WTC11 (cell line): ENCODE results near the gene TRPM2. TPM values are rescaled to one million over a fixed set of nuclear protein-coding genes. Genes with fewer than 3 reads are reported as not detected.

Experiments used
- ATAC-seq: fragments of 200-7000 bp; cut with Tn5 transposase; 2 replicates; pipeline ENCODE4 v1.10.0; 2021; ENCODE audit warnings: mild to moderate bottlenecking, moderate library complexity
- CTCF ChIA-PET: fragments of 300-600 bp; sonication (Branson Sonifier 250); formaldehyde crosslinking; loops from one replicate; lab custom pipeline; 2021; ENCODE audit warnings: antibody characterized with exemption; lab: Charles Lee
- POLR2A ChIA-PET: fragments of 350-600 bp; sonication (Branson Sonifier 250); formaldehyde crosslinking; loops from one replicate; lab custom pipeline; 2021; ENCODE audit warnings: antibody characterized with exemption; lab: Charles Lee
- DNase-seq: peaks from one replicate; pipeline ENCODE4 v3.0.0; 2021; ENCODE audit warnings: low spot score
- H3K27ac Mint-ChIP-seq: 2 replicates; pipeline ENCODE4 v1.8.0; 2021; ENCODE audit warnings: mixed read lengths
- H3K27me3 Mint-ChIP-seq: 2 replicates; pipeline ENCODE4 v1.8.0; 2021; ENCODE audit warnings: low read depth, mild to moderate bottlenecking, moderate library complexity, mixed read lengths
- H3K36me3 Mint-ChIP-seq: 2 replicates; pipeline ENCODE4 v1.8.0; 2021; ENCODE audit warnings: mixed read lengths
- H3K4me1 Mint-ChIP-seq: 2 replicates; pipeline ENCODE4 v1.8.0; 2022; ENCODE audit warnings: mixed read lengths
- H3K4me3 Mint-ChIP-seq: 2 replicates; pipeline ENCODE4 v1.8.0; 2021; ENCODE audit warnings: mild to moderate bottlenecking, moderate library complexity, mixed read lengths
- H3K9me3 Mint-ChIP-seq: 2 replicates; pipeline ENCODE4 v1.8.0; 2021; ENCODE audit warnings: mixed read lengths
- CBFB ChIP-seq: sonication (generic); formaldehyde crosslinking; IDR thresholded peaks from 2 replicates; pipeline ENCODE4 v1.8.1; 2022; ENCODE audit warnings: mild to moderate bottlenecking, low read depth, missing genetic modification reagents
- FOXJ3 ChIP-seq: sonication (generic); formaldehyde crosslinking; IDR thresholded peaks from 2 replicates; pipeline ENCODE4 v1.9.0; 2021; ENCODE audit warnings: missing genetic modification reagents, mild to moderate bottlenecking, borderline replicate concordance
- KAT7 ChIP-seq: sonication (generic); formaldehyde crosslinking; IDR thresholded peaks from 2 replicates; pipeline ENCODE4 v1.8.1; 2023; ENCODE audit warnings: missing genetic modification reagents, mild to moderate bottlenecking, borderline replicate concordance
- MXD4 ChIP-seq: fragments of 250-450 bp; sonication (Bioruptor Pico); IDR thresholded peaks from 2 replicates; pipeline ENCODE4 v1.8.0; 2021; ENCODE audit warnings: mild to moderate bottlenecking, moderate library complexity, borderline replicate concordance
- NFYB ChIP-seq: sonication (generic); formaldehyde crosslinking; conservative IDR thresholded peaks from 2 replicates; pipeline ENCODE4 v1.8.0; 2022; ENCODE audit warnings: low read depth, missing genetic modification reagents
- NR3C1 ChIP-seq: sonication (generic); formaldehyde crosslinking; conservative IDR thresholded peaks from 2 replicates; pipeline ENCODE4 v1.8.1; 2023; ENCODE audit warnings: low read depth, mild to moderate bottlenecking, missing genetic modification reagents
- PRRX2 ChIP-seq: fragments of 250-450 bp; sonication (Bioruptor Pico); IDR thresholded peaks from 2 replicates; pipeline ENCODE4 v1.8.0; 2021; ENCODE audit warnings: mild to moderate bottlenecking
- ZBTB21 ChIP-seq: sonication (generic); formaldehyde crosslinking; IDR thresholded peaks from 2 replicates; pipeline ENCODE4 v1.8.1; 2023; ENCODE audit warnings: mild to moderate bottlenecking, missing genetic modification reagents, borderline replicate concordance
- ZNF138 ChIP-seq: sonication (generic); formaldehyde crosslinking; conservative IDR thresholded peaks from 2 replicates; pipeline ENCODE4 v1.8.1; 2022; ENCODE audit warnings: mild to moderate bottlenecking, moderate library complexity, missing genetic modification reagents
- ZNF219 ChIP-seq: sonication (generic); formaldehyde crosslinking; IDR thresholded peaks from 2 replicates; pipeline ENCODE4 v1.8.0; 2023; ENCODE audit warnings: missing genetic modification reagents, mild to moderate bottlenecking, borderline replicate concordance
- ZNF671 ChIP-seq: fragments of 250-450 bp; sonication (Bioruptor Pico); IDR thresholded peaks from 2 replicates; pipeline ENCODE4 v1.8.0; 2021; ENCODE audit warnings: mild to moderate bottlenecking
- total RNA-seq: library from RNA; stranded (reverse); gene quantifications from 3 replicates; pipeline ENCODE4 v1.2.3, GENCODE V29; 2021
- TF ChIP-seq, protein P1 (sequence below): sonication (generic); formaldehyde crosslinking; IDR thresholded peaks from 2 replicates; pipeline ENCODE4 v1.8.1; 2023; ENCODE audit warnings: mild to moderate bottlenecking, missing genetic modification reagents, borderline replicate concordance
- TF ChIP-seq, protein P2 (sequence below): sonication (generic); formaldehyde crosslinking; IDR thresholded peaks from 2 replicates; pipeline ENCODE4 v1.8.0; 2022; ENCODE audit warnings: mild to moderate bottlenecking, missing genetic modification reagents
- TF ChIP-seq, protein P3 (sequence below): sonication (generic); formaldehyde crosslinking; IDR thresholded peaks from 2 replicates; pipeline ENCODE4 v1.8.1; 2022; ENCODE audit warnings: low read depth, missing genetic modification reagents, borderline replicate concordance
- TF ChIP-seq, protein P4 (sequence below): fragments of 250-450 bp; sonication (Bioruptor Pico); IDR thresholded peaks from 2 replicates; pipeline ENCODE4 v1.9.0; 2021; ENCODE audit warnings: moderate library complexity, mild to moderate bottlenecking, inconsistent platforms, borderline replicate concordance

Gene TRPM2
- total RNA-seq, 1 experiment from 2014 or later = 0.92 TPM

DNA sequence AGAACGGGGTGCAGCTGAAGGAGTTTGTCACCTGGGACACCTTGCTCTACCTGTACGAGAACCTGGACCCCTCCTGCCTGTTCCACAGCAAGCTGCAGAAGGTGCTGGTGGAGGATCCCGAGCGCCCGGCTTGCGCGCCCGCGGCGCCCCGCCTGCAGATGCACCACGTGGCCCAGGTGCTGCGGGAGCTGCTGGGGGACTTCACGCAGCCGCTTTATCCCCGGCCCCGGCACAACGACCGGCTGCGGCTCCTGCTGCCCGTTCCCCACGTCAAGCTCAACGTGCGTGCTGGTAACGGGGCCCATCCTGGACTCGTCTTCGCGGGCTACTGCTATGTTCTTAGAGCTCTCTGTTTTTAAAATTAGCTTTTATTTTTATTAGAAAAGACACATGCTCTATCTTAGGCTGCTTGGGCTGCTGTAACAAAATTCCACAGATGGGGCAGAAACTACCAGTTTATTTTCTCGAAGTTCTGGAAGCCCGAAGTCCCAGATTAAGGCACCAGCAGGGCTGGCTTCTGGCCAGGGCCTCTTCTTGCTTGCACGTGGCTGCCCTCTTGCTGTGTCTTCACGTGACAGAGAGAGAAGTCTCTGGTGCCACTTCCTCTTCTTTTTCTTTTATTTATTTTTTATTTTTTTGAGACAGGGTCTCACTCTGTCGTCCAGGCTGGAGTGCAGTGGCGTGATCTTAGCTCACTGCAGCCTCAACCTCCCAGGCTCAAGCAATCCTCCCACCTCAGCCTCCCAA is 38.1 kb downstream of the TRPM2 start:
- Mint-ChIP-seq H3K36me3 (no peaks in the 10 kb centered on the region), H3K4me3 (no peak overlapping the region), H3K27ac (no peak overlapping the region), H3K27me3 (peaks cover 5% of the 10 kb centered on the region), H3K9me3 (peaks cover 48% of the 10 kb centered on the region), H3K4me1 (no peaks in the 10 kb centered on the region)
- ATAC-seq (no peak), DNase-seq (no peak)
- ChIA-PET CTCF (no interaction called here), POLR2A (interaction anchor here (0.6 kb wide), 1 partner anchor 402 kb away, joined by 3 read pairs; no protein-coding TSS in a partner anchor)
- no peak for TF ChIP-seq NFYB (CRISPR knock-in tag)

DNA sequence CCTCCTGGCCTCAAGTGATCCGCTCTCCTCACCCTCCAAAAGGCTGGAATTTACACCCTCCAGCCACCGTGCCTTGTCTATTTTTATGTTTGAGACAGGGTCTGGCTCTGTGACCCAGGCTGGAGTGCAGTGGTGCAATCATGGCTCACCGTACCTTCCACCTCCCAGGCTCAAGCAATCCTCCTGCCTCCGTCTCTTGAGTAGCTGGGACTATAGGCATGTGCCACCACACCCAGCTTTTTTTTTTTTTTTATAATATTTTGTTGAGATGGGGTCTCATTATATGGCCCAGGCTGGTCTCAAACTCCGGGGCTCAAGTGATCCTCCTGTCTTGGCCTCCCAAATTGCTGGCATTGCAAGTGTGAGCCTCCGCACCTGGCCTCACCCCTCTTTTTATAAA is 38.8 kb downstream of the TRPM2 start:
- peaks cover 44% of the 10 kb centered on the region for H3K9me3 Mint-ChIP-seq
- DNase-seq (no peak), ATAC-seq (no peak)
- H3K4me1 Mint-ChIP-seq = no peaks in the 10 kb centered on the region
- POLR2A ChIA-PET = interaction anchor here (0.6 kb wide), 1 partner anchor 401 kb away, joined by 3 read pairs; no protein-coding TSS in a partner anchor
- CTCF ChIA-PET = no interaction called here
- no peak overlapping the region for H3K4me3 Mint-ChIP-seq
- H3K27me3 Mint-ChIP-seq = peaks cover 5% of the 10 kb centered on the region
- no peak for TF ChIP-seq ZNF671 (CRISPR knock-in tag)
- TF ChIP-seq ZNF219 (CRISPR knock-in tag) = no peak
- TF ChIP-seq, protein P1, sequence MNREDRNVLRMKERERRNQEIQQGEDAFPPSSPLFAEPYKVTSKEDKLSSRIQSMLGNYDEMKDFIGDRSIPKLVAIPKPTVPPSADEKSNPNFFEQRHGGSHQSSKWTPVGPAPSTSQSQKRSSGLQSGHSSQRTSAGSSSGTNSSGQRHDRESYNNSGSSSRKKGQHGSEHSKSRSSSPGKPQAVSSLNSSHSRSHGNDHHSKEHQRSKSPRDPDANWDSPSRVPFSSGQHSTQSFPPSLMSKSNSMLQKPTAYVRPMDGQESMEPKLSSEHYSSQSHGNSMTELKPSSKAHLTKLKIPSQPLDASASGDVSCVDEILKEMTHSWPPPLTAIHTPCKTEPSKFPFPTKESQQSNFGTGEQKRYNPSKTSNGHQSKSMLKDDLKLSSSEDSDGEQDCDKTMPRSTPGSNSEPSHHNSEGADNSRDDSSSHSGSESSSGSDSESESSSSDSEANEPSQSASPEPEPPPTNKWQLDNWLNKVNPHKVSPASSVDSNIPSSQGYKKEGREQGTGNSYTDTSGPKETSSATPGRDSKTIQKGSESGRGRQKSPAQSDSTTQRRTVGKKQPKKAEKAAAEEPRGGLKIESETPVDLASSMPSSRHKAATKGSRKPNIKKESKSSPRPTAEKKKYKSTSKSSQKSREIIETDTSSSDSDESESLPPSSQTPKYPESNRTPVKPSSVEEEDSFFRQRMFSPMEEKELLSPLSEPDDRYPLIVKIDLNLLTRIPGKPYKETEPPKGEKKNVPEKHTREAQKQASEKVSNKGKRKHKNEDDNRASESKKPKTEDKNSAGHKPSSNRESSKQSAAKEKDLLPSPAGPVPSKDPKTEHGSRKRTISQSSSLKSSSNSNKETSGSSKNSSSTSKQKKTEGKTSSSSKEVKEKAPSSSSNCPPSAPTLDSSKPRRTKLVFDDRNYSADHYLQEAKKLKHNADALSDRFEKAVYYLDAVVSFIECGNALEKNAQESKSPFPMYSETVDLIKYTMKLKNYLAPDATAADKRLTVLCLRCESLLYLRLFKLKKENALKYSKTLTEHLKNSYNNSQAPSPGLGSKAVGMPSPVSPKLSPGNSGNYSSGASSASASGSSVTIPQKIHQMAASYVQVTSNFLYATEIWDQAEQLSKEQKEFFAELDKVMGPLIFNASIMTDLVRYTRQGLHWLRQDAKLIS (CRISPR knock-in tag) = no peak
- TF ChIP-seq, protein P2, sequence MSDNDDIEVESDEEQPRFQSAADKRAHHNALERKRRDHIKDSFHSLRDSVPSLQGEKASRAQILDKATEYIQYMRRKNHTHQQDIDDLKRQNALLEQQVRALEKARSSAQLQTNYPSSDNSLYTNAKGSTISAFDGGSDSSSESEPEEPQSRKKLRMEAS (CRISPR knock-in tag) = no peak
- no peak for TF ChIP-seq FOXJ3
- no peak for TF ChIP-seq NR3C1 (CRISPR knock-in tag)
- TF ChIP-seq PRRX2 (CRISPR knock-in tag) = no peak
- no peak for TF ChIP-seq KAT7 (CRISPR knock-in tag)
- TF ChIP-seq ZBTB21 (CRISPR knock-in tag) = no peak
- no peak for TF ChIP-seq CBFB (CRISPR knock-in tag)
- TF ChIP-seq, protein P3, sequence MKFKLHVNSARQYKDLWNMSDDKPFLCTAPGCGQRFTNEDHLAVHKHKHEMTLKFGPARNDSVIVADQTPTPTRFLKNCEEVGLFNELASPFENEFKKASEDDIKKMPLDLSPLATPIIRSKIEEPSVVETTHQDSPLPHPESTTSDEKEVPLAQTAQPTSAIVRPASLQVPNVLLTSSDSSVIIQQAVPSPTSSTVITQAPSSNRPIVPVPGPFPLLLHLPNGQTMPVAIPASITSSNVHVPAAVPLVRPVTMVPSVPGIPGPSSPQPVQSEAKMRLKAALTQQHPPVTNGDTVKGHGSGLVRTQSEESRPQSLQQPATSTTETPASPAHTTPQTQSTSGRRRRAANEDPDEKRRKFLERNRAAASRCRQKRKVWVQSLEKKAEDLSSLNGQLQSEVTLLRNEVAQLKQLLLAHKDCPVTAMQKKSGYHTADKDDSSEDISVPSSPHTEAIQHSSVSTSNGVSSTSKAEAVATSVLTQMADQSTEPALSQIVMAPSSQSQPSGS (CRISPR knock-in tag) = no peak
- TF ChIP-seq ZNF138 (CRISPR knock-in tag) = no peak
- no peak for TF ChIP-seq MXD4 (CRISPR knock-in tag)
- no peak overlapping the region for H3K27ac Mint-ChIP-seq
- no peaks in the 10 kb centered on the region for H3K36me3 Mint-ChIP-seq

DNA sequence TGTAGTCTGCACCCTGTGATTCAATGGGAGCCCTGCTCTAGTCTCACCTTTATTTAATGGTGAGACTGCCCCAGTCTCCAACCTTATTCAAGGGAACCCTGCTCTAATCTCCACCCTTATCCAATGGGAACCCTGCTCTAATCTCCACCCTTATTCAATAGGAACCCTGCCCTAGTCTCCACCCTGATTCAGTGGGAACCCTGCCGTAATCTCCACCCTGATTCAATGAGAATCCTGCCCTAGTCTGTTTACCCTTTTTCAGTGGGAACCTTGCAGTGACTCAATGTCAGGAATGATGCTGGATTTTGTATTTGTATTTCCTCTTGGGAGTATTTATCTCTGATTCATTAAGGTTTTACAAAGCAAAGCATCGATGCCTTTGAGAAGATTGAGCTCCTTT is 39.5 kb downstream of the TRPM2 start:
- POLR2A ChIA-PET = no interaction called here
- CTCF ChIA-PET = interaction anchor here (1.1 kb wide), 1 partner anchor 32 kb away, joined by 4 read pairs; no protein-coding TSS in a partner anchor

More for the DNA sequence above, 39.5 kb downstream of the TRPM2 start:
- Mint-ChIP-seq H3K36me3 (no peaks in the 10 kb centered on the region), H3K27me3 (peaks cover 5% of the 10 kb centered on the region), H3K27ac (no peak overlapping the region), H3K4me1 (no peaks in the 10 kb centered on the region), H3K4me3 (no peak overlapping the region), H3K9me3 (peaks cover 38% of the 10 kb centered on the region)
- DNase-seq (no peak), ATAC-seq (no peak)
- TF ChIP-seq, protein P4, sequence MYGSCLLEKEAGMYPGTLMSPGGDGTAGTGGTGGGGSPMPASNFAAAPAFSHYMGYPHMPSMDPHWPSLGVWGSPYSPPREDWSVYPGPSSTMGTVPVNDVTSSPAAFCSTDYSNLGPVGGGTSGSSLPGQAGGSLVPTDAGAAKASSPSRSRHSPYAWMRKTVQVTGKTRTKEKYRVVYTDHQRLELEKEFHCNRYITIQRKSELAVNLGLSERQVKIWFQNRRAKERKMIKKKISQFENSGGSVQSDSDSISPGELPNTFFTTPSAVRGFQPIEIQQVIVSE = no peak
